IPS-18a (cell line): ENCODE data around the gene RASD1.
"Not testable (repeated sequence)": the region's sequence is repeated elsewhere in the genome, so short reads cannot be mapped to it uniquely, and the experiment has no call there.

Experiments used
- H3K27ac ChIP-seq: one replicate; pipeline ENCODE4 v1.5.1; 2013; ENCODE audit warnings: low read length
- H3K27me3 ChIP-seq: one replicate; pipeline ENCODE4 v1.6.1; 2013; ENCODE audit warnings: mild to moderate bottlenecking, low read length; ENCODE audit not compliant: control insufficient read depth, insufficient read depth
- H3K36me3 ChIP-seq: one replicate; pipeline ENCODE4 v1.6.1; 2013; ENCODE audit warnings: low read depth, low read length; ENCODE audit not compliant: control insufficient read depth
- H3K4me1 ChIP-seq: one replicate; pipeline ENCODE4 v1.6.1; 2013; ENCODE audit warnings: low read depth, low read length; ENCODE audit not compliant: control insufficient read depth
- H3K4me3 ChIP-seq: one replicate; pipeline ENCODE4 v1.5.1; 2013; ENCODE audit warnings: low read length
- H3K9ac ChIP-seq: one replicate; pipeline ENCODE4 v1.6.1; 2013; ENCODE audit warnings: mild to moderate bottlenecking, low read length, moderate library complexity
- H3K9me3 ChIP-seq: one replicate; pipeline ENCODE4 v1.6.1; 2013; ENCODE audit warnings: low read depth, low read length; ENCODE audit not compliant: control insufficient read depth

Gene RASD1

DNA sequence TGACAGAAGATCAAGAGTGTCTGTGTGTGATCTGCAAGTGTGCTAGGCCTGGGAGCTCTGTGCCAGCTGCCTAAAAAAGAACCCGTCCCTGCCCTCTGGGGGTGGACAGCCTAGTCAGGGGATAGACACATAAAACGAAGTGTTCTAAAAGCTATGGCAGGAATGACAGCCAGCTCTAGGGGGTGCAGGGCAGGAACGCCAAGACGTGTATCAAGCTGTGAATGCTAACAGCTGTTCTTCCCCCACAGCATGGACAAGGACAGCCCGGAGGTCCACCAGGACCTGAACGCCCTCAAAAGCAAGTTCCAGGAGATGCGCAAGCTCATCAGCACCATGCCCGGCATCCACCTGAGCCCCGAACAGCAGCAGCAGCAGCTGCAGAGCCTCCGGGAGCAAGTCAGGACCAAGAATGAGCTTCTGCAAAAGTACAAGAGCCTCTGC lies 5.1 kb downstream of the RASD1 start:
- H3K9me3 ChIP-seq = no peaks in the 10 kb centered on the region
- peaks cover 13% of the 10 kb centered on the region for H3K4me1 ChIP-seq
- H3K27ac ChIP-seq = no peak overlapping the region
- no peak overlapping the region for H3K4me3 ChIP-seq
- no peak overlapping the region for H3K9ac ChIP-seq
- peaks cover 18% of the 10 kb centered on the region for H3K36me3 ChIP-seq
- peaks cover 29% of the 10 kb centered on the region for H3K27me3 ChIP-seq

DNA sequence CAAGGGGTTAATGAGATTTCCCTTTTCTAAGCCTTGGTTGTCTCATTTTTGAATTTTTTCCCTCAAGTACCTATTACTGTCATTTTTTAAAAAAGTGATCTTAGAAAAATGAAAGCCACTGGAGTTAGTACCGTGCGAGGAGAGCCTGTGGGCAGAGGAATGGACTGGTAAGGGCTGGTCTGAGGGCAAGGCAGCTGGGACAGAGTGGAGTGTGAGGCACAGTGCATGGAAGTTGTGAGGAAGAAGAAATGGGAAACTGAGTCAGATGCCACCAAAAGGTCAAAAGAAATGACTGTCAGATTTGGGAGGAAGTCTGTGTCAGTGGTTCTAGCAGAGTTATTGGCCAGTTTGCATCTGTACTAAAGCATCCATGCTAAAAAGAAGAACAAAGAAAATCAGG lies 8.2 kb downstream of the RASD1 start:
- H3K9ac ChIP-seq = no peak overlapping the region
- peaks cover 18% of the 10 kb centered on the region for H3K36me3 ChIP-seq
- H3K4me1 ChIP-seq = peaks cover 3% of the 10 kb centered on the region
- no peaks in the 10 kb centered on the region for H3K27me3 ChIP-seq
- no peak overlapping the region for H3K27ac ChIP-seq
- no peaks in the 10 kb centered on the region for H3K9me3 ChIP-seq
- H3K4me3 ChIP-seq = no peak overlapping the region

DNA sequence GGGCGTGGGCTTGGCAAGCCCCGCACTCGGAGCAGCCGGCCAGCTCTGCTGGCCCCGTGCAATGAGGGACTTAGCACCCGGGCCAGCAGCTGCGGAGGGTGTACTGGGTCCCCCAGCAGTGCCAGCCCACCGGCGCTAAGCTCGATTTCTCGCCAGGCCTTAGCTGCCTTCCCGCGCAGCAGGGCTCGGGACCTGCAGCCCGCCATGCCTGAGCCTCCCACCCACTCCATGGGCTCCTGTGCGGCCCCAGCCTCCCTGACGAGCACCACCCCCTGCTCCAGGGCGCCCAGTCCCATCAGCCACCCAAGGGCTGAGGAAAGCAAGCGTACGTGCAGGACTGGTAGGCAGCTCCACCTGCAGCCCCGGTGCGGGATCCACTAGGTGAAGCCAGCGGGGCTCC lies 9.8 kb downstream of the RASD1 start:
- not testable (repeated sequence) for H3K4me3 ChIP-seq, H3K27ac ChIP-seq, H3K9me3 ChIP-seq, H3K4me1 ChIP-seq, H3K27me3 ChIP-seq, H3K9ac ChIP-seq
- peaks cover 17% of the 10 kb centered on the region for H3K36me3 ChIP-seq

DNA sequence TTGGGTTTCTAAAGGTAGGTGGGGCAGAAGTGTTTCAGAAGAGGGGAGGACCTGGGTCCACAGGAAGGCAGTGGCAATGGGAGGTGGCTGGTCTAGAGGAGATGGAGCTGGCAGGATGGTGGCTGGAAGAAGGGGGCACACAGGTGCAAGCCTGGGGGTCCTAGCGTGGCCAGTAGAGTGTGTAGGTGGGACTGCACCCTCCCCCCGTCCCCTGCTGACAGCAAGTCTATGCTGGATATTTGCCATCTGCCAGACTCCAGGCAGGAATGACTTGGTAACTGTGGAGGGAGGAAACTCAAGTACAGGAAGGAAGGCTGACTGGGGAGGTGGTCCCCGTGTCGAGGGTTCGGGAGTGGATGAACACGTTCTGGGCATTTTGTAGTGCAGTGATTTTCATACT lies 10.8 kb downstream of the RASD1 start:
- Histone ChIP-seq H3K36me3 (peaks cover 13% of the 10 kb centered on the region), H3K4me1 (no peaks in the 10 kb centered on the region)

DNA sequence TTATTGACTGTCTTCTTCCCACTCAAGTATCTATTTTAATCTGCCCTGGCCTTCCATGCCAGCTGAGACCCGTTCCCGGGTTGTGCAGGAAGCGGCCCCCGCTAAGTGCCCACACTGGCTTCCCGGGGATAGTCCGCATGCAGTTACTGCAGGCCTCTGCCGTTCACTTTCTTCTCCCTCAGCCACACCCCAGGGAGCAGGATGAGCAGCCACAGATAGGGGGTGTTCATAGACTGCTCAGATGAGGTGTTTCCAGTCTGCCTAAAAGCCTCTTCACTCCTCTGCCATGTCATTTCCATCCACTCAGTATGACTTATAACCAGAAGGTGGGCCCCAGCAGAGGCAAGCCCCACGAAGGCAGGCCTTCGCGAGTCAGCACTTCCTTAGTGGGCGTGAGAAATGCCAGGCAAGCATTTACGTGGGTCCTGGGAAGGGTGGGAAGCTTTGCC lies 11.7 kb downstream of the RASD1 start:
- Histone ChIP-seq H3K4me1 (no peaks in the 10 kb centered on the region), H3K27ac (no peak overlapping the region), H3K9ac (no peak overlapping the region), H3K4me3 (no peak overlapping the region), H3K36me3 (peaks cover 13% of the 10 kb centered on the region), H3K9me3 (no peaks in the 10 kb centered on the region), H3K27me3 (no peaks in the 10 kb centered on the region)

More for the DNA sequence above, 10.8 kb downstream of the RASD1 start:
- no peak overlapping the region for H3K4me3 ChIP-seq
- no peaks in the 10 kb centered on the region for H3K9me3 ChIP-seq
- no peak overlapping the region for H3K27ac ChIP-seq
- H3K9ac ChIP-seq = no peak overlapping the region
- no peaks in the 10 kb centered on the region for H3K27me3 ChIP-seq

DNA sequence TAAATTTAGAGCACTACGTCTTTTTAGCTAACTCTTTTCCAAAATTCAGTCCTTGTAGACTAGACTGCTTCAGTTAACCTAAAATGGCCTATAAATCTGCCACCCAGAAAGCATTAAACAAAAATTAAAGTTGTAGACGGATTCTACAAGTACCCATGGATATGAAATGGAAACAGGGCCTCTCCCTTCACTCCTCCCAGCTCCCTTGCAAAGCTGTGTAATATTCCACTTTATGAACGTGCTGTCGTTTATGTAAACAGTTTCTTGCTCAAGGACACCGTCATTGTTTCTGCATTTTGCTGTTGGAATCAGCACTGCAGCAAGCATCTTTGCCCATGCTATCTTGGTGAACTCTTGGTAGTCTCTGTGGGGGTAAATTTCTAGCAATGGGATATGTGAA lies 14.3 kb downstream of the RASD1 start:
- Histone ChIP-seq H3K27ac (no peak overlapping the region), H3K4me3 (no peak overlapping the region), H3K4me1 (peaks cover 10% of the 10 kb centered on the region), H3K9ac (no peak overlapping the region), H3K9me3 (no peaks in the 10 kb centered on the region), H3K27me3 (no peaks in the 10 kb centered on the region), H3K36me3 (peaks cover 4% of the 10 kb centered on the region)

DNA sequence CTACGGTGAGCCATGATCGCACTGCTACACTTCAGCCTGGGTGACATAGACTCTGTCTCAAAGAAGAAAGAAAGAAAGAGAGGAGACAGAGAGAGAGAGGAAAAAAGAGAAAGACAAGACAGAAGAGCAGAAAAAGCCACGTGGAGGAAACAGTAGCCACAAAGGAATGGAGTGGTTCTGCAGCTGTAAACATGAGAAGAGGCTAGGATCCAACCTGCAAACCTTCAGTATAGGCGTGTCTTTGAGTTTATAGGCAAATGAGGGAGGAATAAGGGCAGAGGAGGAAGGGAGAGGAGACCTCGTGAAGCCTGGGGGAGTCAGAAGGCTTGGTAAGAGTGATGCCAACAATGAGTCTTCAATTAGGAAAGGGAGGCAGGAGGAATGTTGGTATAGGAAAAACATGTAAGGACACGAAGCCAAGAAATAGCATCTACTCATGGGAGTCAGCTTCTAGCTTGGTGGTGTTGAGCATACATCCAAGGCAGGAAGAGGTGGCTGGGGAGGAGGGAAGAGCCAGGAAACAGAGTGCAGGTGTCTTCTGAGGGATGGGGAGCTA lies 15.5 kb downstream of the RASD1 start:
- H3K9me3 ChIP-seq = no peaks in the 10 kb centered on the region
- no peak overlapping the region for H3K4me3 ChIP-seq
- H3K9ac ChIP-seq = no peak overlapping the region
- no peaks in the 10 kb centered on the region for H3K27me3 ChIP-seq
- H3K4me1 ChIP-seq = peaks cover 10% of the 10 kb centered on the region
- no peak overlapping the region for H3K27ac ChIP-seq
- H3K36me3 ChIP-seq = peaks cover 4% of the 10 kb centered on the region

DNA sequence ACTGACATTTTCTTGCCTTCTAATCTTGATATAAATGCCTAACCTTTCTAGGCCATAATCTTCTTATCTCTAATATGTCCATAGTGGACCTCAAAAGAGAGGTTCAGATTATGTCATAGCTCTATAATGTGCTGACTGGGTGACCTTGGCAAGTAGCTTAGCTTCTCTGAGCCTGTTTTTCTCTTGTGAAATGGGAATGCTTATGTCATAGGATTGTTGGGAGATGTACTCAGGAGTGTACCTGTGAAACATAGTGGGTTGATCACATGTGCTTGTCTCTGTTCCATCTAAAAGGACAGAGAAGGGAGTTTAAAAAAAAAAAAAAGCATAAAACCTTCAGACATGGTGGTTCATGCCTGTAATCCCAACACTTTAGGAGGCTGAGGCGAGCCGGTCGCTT lies 17.0 kb downstream of the RASD1 start:
- no peak overlapping the region for H3K4me3 ChIP-seq
- peaks cover 10% of the 10 kb centered on the region for H3K4me1 ChIP-seq
- H3K9ac ChIP-seq = no peak overlapping the region
- no peaks in the 10 kb centered on the region for H3K9me3 ChIP-seq
- peaks cover 4% of the 10 kb centered on the region for H3K36me3 ChIP-seq
- H3K27me3 ChIP-seq = no peaks in the 10 kb centered on the region
- H3K27ac ChIP-seq = no peak overlapping the region

DNA sequence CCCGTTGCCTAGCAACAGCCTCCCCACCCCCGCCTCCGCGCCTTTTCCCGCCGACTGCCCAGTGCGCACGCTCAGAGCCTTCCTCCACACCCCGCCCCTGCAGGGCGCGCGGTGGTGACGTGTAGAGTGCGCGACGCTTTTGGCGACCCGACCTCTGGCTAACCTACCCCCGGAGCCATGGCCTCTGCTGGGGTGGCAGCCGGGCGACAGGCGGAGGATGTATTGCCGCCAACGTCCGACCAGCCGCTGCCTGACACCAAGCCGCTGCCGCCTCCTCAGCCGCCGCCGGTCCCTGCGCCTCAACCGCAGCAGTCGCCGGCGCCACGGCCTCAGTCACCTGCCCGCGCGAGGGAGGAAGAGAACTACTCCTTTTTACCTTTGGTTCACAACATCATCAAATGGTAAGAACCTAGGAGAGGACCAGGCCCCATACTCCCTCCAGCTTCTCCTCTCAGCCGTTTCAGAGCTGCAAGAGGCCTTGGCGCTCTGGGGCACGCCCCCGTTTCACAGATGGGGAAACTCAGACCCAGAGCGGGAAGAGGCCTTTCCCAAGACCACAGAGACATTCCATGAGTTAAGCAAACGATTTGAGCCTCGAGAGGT lies 19.2 kb downstream of the RASD1 start, which contains the start of gene MED9:
MED9 (plus strand) TSS at position 136 of the 603 bp plus-strand sequence; CDS start at position 178, 42 bp downstream.
- Histone ChIP-seq H3K4me3 (peak within 1 kb of the TSS; percentile 95), H3K27ac (peak within 1 kb of the TSS; percentile 88), H3K9ac (peak within 1 kb of the TSS; percentile 94), H3K27me3 (no peaks in the 10 kb centered on the region), H3K36me3 (peaks cover 4% of the 10 kb centered on the region), H3K4me1 (peaks cover 10% of the 10 kb centered on the region), H3K9me3 (no peaks in the 10 kb centered on the region)

DNA sequence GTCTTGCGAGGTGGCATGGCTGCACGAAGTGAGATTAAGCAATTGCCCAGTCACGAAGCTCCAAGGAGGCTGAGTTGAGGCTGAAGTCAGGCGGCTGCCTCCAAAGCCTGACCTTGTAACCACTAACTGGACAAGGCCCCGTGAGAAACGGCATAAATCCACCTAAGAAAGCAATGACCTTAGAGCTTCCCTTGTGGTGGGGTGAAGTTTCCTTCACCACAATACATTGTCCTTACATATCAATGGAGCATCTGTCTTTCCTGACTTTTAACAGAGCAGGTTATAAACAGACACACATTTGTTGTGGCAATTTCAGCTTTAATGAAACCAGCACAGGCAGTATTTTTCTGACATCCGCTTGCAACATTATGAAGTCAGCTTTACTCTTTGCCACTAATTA lies 21.9 kb downstream of the RASD1 start:
- H3K4me3 ChIP-seq = no peak overlapping the region
- no peak overlapping the region for H3K27ac ChIP-seq
- no peak overlapping the region for H3K9ac ChIP-seq
- H3K27me3 ChIP-seq = no peaks in the 10 kb centered on the region
- H3K4me1 ChIP-seq = peaks cover 10% of the 10 kb centered on the region
- no peaks in the 10 kb centered on the region for H3K36me3 ChIP-seq
- H3K9me3 ChIP-seq = no peaks in the 10 kb centered on the region

DNA sequence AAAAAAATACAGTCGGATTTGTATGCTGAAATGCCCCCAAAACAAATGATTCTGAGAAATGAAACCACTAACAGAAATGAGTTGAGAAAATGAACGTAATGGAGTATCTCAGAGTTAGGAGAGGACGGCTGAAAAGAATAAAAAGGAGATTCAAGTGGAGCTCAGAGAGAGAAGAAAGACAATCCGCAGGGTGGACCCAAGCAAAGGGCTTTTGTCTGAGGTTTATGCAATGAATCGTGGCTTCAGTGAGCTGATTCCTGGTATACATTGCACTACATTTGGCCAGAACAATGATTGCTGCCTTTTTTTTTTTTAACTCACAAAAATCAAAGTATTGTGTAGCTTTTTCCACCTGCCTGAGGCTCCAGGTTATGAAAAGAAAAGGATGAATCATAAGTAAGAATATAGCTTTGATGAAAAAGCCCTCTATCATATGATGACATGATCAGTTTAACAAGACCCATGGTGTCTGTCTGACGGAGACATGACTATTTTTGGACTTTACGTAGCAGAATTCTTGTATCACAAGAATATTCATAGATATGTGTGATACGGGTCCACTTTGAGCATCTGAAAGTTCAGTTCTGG lies 23.8 kb downstream of the RASD1 start:
- Histone ChIP-seq H3K9ac (no peak overlapping the region), H3K27me3 (no peaks in the 10 kb centered on the region), H3K27ac (no peak overlapping the region), H3K9me3 (no peaks in the 10 kb centered on the region), H3K4me1 (no peaks in the 10 kb centered on the region), H3K4me3 (no peak overlapping the region), H3K36me3 (no peaks in the 10 kb centered on the region)

DNA sequence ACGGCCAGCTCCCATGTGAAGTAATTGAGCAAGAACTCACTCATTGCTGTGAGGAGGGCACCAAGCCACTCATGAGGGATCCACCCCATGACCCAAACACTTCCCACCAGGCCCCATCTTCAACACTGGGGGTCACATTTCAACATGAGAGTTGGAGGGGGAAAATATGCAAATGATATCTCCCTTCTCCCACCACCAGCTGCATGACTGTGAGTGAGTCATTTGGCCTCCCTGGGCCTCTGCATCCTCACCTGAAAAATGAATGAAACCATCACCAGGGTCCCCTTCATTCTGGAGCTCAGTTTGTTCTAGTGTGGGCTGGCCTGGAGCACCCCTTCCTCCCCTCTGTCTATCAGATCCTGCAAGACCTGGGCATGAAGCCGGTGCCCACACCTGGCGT lies 26.2 kb downstream of the RASD1 start:
- no peaks in the 10 kb centered on the region for H3K9me3 ChIP-seq
- H3K36me3 ChIP-seq = no peaks in the 10 kb centered on the region
- H3K9ac ChIP-seq = no peak overlapping the region
- no peak overlapping the region for H3K4me3 ChIP-seq
- H3K4me1 ChIP-seq = no peaks in the 10 kb centered on the region
- H3K27ac ChIP-seq = no peak overlapping the region
- peaks cover 3% of the 10 kb centered on the region for H3K27me3 ChIP-seq
